Measurements from ENCODE around the gene PHACTR1.

- TF ChIP-seq POLR2AphosphoS5 (IDR thresholded peaks at IDR 0.05; ENCODE audit: low read depth, low read length) (no peak), POLR2A (IDR thresholded peaks at IDR 0.05; ENCODE audit: low read depth, low read length) (no peak), TAF1 (IDR thresholded peaks at IDR 0.05; ENCODE audit: borderline replicate concordance, low read depth, low read length) (no peak)
These were observed 331.5 kb downstream of the PHACTR1 start for GRCh38 chr6:13048113-13048512.

Measured in GM12892 (cell line).